Activated T-helper 1 cell treated with anti-CD3 and anti-CD28 coated beads, Interleukin-12 subunit alpha, Interleukin-12 subunit beta, Interleukin-2, Interleukin-4 antibody, amounts not matched to agents 30 ng/mL and 10 ng/mL and 1 ng/mL, durations not matched to agents 14 hours and 24 hours and 36 hours (primary cell): ENCODE data around the gene BCL2. TPM values are rescaled to one million over a fixed set of nuclear protein-coding genes. Genes with fewer than 3 reads are reported as not detected.
A peak's percentile ranks its signal among the peaks of the same experiment; 100 is the strongest.

Source experiments
- DNase-seq: peaks from one replicate; pipeline ENCODE4 v3.0.0; 2021; ENCODE audit warnings: low spot score
- H3K27ac Mint-ChIP-seq: one replicate; pipeline ENCODE4 v1.8.0; 2021; ENCODE audit warnings: mild to moderate bottlenecking, mixed read lengths
- H3K27me3 Mint-ChIP-seq: one replicate; pipeline ENCODE4 v1.8.0; 2022; ENCODE audit warnings: mild to moderate bottlenecking, moderate library complexity, mixed read lengths; ENCODE audit not compliant: insufficient read depth
- H3K36me3 Mint-ChIP-seq: one replicate; pipeline ENCODE4 v1.8.0; 2021; ENCODE audit warnings: low read depth, mixed read lengths
- H3K4me1 Mint-ChIP-seq: one replicate; pipeline ENCODE4 v1.8.0; 2021; ENCODE audit warnings: low read depth, mixed read lengths
- H3K4me3 Mint-ChIP-seq: one replicate; pipeline ENCODE4 v1.8.0; 2021; ENCODE audit warnings: mild to moderate bottlenecking, moderate library complexity, mixed read lengths
- H3K9me3 Mint-ChIP-seq: one replicate; pipeline ENCODE4 v1.8.0; 2021; ENCODE audit warnings: mixed read lengths
- intact Hi-C: fragments of 100-400 bp; cut with micrococcal nuclease; formaldehyde crosslinking; loops from one replicate; pipeline ENCODE4 v1.15.1; 2024
- total RNA-seq: library from RNA; stranded (reverse); gene quantifications from 2 replicates; pipeline ENCODE4 v1.2.3, GENCODE V29; 2022

BCL2 gene
- total RNA-seq, 1 donor from 2014 or later = 97.1 TPM

DNA sequence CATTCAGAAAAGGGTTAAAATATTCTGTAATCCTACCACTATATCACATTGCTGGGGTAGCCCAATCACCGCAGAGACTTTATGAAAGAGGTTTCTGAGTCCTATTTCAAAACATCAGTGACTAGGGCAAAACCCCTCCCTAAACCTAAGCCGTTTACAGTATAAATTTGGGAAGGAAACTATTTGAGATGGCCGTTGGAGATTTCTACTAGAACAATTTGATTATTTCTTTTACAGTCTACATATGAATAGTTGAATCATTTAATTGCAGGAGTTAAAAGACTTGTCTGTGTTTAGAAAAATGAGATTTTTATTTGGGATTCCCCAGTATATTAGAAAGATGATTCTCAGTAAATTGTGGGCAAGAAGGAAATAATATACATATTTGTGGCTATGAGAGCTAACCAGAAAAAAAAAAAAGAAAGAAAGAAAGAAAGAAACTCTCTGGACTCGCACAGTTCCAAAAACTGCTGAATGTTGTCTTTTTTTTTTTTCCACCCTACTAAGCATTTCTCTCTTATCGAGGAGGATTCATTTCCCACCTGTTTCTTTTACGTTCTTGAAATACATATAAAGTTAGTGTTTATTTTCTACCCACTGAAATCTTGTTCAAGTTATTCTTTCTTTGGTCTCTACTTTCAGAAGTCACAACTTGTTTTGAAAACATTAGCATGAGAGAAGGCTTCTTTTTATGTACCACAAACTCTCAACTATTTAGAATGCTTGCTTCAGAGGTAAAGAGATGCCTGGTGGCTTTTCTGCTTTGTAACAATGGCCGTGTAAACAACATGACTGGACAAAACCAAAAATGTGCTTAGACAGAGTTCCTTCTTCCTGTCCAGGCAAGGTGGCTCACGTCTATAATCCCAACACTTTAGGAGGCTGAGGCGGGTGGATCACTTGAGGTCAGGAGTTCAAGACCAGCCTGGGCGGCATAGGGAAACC is 65.9 kb downstream of the BCL2 start:
- no peak for DNase-seq
- Mint-ChIP-seq H3K4me3 (no peak overlapping the region), H3K36me3 (peaks cover 53% of the 10 kb centered on the region), H3K9me3 (no peaks in the 10 kb centered on the region), H3K4me1 (peaks cover 78% of the 10 kb centered on the region), H3K27me3 (no peaks in the 10 kb centered on the region), H3K27ac (peak overlapping the region; percentile 79)
- intact Hi-C loops = loop anchor here (1.0 to 5.0 kb wide), 7 partner anchors 19 to 92 kb away; no protein-coding TSS in a partner anchor

DNA sequence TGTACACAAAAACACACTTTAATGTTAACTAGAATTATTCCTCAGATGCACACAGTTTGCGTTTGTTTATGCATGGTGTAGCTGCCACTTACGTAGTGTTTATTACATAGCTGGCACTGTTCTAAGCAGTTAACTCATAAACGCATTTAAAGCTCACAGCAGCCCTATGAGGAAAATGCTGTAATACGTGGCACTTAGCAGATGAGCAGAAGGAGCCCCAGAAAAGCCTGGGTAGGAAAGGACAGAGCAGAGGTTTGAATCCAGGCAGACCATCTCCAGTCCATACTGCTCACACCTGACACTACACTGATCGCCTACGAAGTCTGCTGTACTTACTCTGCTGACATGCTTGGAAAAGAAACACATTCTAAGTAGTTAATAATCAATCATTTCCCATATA is 66.6 kb downstream of the BCL2 start:
- intact Hi-C loops = loop anchor here (1.0 to 5.0 kb wide), 4 partner anchors 36 to 92 kb away; no protein-coding TSS in a partner anchor
- Mint-ChIP-seq H3K4me1 (peaks cover 80% of the 10 kb centered on the region), H3K9me3 (no peaks in the 10 kb centered on the region), H3K27me3 (no peaks in the 10 kb centered on the region), H3K27ac (no peak overlapping the region), H3K4me3 (no peak overlapping the region), H3K36me3 (peaks cover 52% of the 10 kb centered on the region)
- no peak for DNase-seq

DNA sequence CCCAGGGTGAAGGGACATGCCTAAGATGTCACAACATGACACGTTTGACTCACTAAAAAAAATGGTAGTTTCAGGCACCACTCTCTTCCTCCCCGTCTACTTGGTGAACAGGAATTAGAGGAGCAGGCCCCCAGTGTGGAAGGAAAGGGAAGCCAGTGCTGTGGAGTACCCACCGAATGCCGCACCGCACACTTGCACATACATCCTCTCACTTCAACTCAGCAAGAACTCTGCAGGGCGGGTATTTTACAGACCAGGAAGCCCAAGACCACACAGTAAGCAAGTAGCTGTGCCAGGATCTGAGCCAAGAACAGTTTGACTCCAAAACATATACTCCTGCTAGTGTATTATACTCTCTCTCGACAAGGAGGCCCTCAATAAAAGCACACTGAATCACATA is 69.8 kb downstream of the BCL2 start:
- no peak for DNase-seq

DNA sequence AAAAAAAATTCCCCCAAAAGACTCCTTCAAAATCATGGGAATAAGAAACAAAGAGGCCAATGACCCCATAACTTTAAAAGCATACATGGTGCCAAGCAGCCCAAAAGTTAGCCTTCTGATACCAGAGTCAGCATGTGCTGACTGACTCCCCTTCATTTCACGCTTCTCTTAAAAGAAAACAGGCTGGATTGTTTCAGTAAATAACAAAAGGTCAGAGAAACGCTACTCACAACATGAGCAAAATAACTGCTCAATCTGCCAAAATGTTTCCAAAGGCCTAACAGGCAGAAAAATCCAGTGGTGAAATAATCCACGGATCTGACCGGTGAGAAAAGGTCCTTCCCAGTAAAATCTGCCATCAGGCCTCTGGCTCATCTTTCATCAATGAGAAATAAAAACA is 71.6 kb downstream of the BCL2 start:
- H3K27ac Mint-ChIP-seq = no peak overlapping the region
- no peaks in the 10 kb centered on the region for H3K9me3 Mint-ChIP-seq
- H3K4me1 Mint-ChIP-seq = peaks cover 59% of the 10 kb centered on the region
- peaks cover 37% of the 10 kb centered on the region for H3K36me3 Mint-ChIP-seq
- intact Hi-C loops = no loop called here
- H3K4me3 Mint-ChIP-seq = no peak overlapping the region
- H3K27me3 Mint-ChIP-seq = no peaks in the 10 kb centered on the region
- no peak for DNase-seq

More for the DNA sequence above, 69.8 kb downstream of the BCL2 start:
- Mint-ChIP-seq H3K36me3 (peaks cover 47% of the 10 kb centered on the region), H3K9me3 (no peaks in the 10 kb centered on the region), H3K27me3 (no peaks in the 10 kb centered on the region), H3K4me3 (no peak overlapping the region), H3K4me1 (peaks cover 66% of the 10 kb centered on the region), H3K27ac (peak overlapping the region; percentile 27)
- intact Hi-C loops = loop anchor here (5.0 kb wide), 2 partner anchors 32 to 47 kb away; no protein-coding TSS in a partner anchor

DNA sequence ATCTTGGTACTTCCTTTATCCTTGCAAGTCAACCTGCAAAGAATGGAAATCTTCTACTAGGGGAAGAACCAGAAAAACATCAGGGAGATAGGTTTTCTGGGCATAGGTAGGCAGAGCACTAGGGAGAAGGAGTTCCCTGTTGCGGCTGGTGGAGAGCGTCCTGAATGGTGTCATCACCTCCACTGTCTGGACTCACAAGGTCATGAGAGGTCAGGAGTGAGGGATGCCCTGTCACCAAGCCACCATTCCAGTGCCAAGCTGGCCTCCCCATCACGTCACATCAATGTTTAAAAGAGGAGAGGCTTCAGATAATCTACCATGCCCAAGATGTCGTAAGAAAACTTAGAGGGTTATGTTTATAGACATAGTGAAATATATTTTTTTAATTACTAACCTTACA is 72.1 kb downstream of the BCL2 start:
- Mint-ChIP-seq H3K4me3 (no peak overlapping the region), H3K27ac (no peak overlapping the region), H3K36me3 (peaks cover 36% of the 10 kb centered on the region), H3K4me1 (peaks cover 59% of the 10 kb centered on the region), H3K9me3 (no peaks in the 10 kb centered on the region), H3K27me3 (no peaks in the 10 kb centered on the region)
- intact Hi-C loops = no loop called here
- DNase-seq = no peak

DNA sequence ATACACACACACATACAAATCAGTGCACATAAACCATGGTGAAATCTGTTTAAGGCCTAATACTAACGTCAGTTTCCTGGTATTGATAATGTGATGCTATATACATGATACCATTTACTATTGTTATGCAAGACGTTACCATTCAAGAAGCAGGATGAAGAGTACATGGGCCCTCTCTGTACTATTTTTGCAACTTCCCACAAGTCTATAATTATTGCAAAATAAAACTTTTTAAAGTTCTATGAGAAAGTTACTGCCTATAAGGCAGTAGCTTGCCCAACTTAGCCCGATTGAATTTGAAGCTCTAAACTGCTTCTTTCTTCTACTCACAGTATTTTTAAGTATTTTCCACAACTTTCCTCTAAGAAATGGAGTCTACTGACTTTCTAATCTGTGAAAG is 74.0 kb downstream of the BCL2 start:
- no peak overlapping the region for H3K27ac Mint-ChIP-seq
- intact Hi-C loops = no loop called here
- peaks cover 48% of the 10 kb centered on the region for H3K36me3 Mint-ChIP-seq
- no peaks in the 10 kb centered on the region for H3K27me3 Mint-ChIP-seq
- H3K4me3 Mint-ChIP-seq = no peak overlapping the region
- no peak for DNase-seq
- no peaks in the 10 kb centered on the region for H3K9me3 Mint-ChIP-seq
- H3K4me1 Mint-ChIP-seq = peaks cover 67% of the 10 kb centered on the region

DNA sequence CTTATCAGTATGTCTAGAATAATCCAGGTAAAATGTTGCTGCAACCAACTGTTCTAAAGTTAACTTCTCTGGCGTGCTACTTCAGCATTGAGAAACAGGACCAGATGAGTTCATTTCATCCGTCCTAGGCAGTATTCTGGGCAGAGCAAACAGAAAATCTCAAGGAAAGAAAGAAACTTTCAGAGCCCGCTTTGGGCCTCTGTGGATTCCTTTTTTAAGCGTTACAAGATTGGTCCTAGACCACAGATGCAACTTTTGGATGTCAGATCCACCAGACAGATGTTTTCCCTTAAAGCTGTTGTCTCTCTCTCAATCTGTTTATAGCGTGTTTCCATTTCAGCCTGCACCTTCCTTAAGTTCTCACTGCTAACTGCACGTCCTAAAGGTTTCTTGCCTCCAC is 75.0 kb downstream of the BCL2 start:
- Mint-ChIP-seq H3K36me3 (peaks cover 51% of the 10 kb centered on the region), H3K4me1 (peaks cover 62% of the 10 kb centered on the region)

DNA sequence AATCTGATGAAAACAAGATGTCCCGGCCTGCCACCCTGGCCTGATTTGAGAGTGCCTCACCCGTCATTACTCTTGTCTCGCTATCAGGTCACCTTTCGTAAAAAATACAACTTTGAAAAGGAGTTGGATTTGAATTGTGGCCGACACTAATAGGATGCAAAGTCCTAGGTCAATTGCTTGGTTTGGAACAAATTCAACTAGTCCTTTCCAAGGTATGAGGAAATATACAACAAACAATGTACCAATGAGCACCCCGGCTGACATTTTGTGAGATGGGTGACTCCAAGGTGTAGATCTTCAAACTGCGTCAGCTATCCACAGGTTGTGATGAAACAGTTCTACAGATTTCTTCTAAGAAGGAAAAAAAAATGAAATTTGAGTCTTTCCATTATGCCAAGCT is 77.8 kb downstream of the BCL2 start:
- intact Hi-C loops = no loop called here
- no peak for DNase-seq
- Mint-ChIP-seq H3K4me1 (peaks cover 61% of the 10 kb centered on the region), H3K9me3 (no peaks in the 10 kb centered on the region), H3K27me3 (no peaks in the 10 kb centered on the region), H3K36me3 (peaks cover 51% of the 10 kb centered on the region), H3K4me3 (no peak overlapping the region), H3K27ac (no peak overlapping the region)

More for the DNA sequence above, 75.0 kb downstream of the BCL2 start:
- H3K4me3 Mint-ChIP-seq = no peak overlapping the region
- no peaks in the 10 kb centered on the region for H3K9me3 Mint-ChIP-seq
- no peak overlapping the region for H3K27ac Mint-ChIP-seq
- H3K27me3 Mint-ChIP-seq = no peaks in the 10 kb centered on the region
- no peak for DNase-seq
- intact Hi-C loops = no loop called here

DNA sequence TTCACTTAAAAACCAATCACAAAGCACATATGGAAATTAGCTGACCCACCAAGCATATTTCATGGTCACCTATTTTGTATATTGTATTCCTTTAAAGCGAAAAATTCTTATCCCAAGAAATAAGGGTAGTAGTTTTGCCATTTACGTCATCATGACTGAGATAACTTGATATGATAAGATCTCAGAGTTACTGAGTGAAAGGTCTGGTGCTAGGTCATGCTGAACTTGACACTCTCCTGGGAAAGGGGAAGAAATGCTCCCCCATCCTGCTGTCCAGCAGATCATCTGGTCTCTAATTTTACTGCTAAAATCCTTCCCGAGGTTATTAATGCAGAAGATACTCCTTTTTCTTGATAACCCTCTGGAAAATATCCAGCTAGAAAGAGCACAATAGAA is 78.3 kb downstream of the BCL2 start:
- Mint-ChIP-seq H3K4me1 (peaks cover 62% of the 10 kb centered on the region), H3K36me3 (peaks cover 52% of the 10 kb centered on the region), H3K4me3 (no peak overlapping the region), H3K27me3 (no peaks in the 10 kb centered on the region), H3K9me3 (peaks cover 2% of the 10 kb centered on the region), H3K27ac (no peak overlapping the region)
- intact Hi-C loops = no loop called here
- DNase-seq = no peak

DNA sequence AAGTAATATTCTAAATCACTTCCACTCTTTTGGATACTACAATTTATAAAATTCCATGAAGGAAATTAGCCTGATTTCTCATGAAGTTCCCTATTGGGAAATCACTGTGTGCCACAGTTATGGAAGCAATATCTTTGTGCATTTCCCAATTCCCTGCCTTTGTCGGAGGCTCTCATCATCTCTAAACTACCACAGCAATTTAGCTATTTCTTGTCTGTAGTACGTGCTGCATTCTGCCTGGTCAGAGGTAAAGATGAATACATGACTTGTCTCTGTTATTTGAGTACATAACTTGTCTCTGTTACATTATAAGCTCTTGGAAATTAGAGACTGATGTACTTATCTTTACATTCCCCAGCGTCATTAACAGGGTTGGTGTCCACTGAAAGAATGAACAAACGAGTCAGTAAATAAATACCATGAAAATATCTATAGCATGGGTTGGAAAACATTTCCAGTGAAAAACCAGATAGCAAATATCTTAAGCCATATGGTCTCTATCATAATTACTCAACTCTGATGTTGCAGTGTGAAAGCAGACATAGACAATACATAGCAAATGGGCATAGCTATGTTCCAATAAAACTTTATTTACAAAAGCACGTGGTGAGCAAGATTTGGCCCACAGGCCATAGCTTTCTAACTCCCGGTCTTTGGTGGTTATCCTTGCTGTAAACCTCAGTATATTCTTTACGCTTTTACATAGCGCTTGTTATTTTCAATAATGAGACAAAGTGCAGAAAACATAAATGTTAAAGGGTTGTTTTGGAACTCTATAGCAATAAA is 78.8 kb downstream of the BCL2 start:
- intact Hi-C loops = no loop called here
- peaks cover 67% of the 10 kb centered on the region for H3K4me1 Mint-ChIP-seq
- H3K27ac Mint-ChIP-seq = no peak overlapping the region
- H3K27me3 Mint-ChIP-seq = no peaks in the 10 kb centered on the region
- H3K4me3 Mint-ChIP-seq = no peak overlapping the region
- H3K9me3 Mint-ChIP-seq = peaks cover 6% of the 10 kb centered on the region
- DNase-seq = no peak
- H3K36me3 Mint-ChIP-seq = peaks cover 58% of the 10 kb centered on the region

DNA sequence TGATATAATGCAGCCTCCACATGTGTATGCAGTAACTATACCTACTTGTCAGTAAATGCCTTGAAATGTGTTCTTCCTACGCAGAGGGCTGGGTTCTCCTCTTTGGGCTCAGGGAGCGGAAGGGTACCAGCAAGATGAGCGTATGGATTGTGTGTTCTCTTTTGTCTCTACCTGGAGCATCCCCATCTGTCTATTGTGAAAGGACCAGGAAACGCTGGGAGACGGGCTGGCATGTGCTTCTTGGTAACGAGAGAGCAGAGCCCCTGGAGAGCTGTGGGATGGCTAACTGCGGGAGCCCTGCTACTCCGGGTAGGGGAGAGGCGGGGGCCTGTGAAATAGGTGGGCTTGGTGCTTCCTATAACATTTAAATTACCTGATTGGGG is 80.9 kb downstream of the BCL2 start:
- Mint-ChIP-seq H3K9me3 (peaks cover 17% of the 10 kb centered on the region), H3K27me3 (no peaks in the 10 kb centered on the region), H3K27ac (no peak overlapping the region)

DNA sequence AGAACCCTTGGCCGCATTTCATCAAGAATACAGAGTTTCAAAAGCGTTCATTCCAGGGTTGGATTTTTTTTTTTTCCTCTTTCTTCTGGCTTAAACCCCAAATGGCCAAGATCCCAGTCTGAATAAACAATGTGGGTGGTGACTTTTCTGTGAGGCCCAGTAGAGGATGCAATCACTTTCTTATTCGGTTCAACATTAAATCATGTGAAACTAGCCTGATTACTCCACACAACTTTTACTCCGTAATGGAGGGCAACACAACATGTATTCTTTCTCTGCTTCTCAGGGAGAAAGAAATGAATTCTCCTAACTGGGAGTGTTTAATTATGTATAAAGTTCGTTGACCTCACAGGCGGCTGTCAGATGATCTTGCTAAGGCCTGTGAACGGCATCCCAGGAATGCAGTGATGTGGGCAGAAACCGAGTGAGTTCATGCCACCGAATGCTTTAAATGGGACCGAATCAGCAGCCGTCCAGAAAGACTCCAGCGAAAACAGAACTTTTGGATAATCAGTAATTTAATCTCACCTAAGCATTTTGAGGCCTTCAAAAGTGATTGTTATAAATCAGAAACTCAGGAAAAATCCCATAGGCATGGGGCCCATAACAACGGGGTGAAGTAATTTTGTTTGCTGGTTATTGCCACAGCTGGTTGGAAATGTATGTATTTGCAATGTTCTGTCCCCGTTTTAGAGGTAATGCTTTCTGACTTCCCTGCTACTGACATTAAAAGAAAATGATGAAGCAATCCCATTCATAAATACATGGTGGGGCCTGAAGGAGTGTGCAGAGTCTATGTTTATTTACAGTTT is 81.5 kb downstream of the BCL2 start:
- DNase-seq = no peak
- Mint-ChIP-seq H3K27ac (no peak overlapping the region), H3K9me3 (peaks cover 17% of the 10 kb centered on the region), H3K4me3 (no peak overlapping the region), H3K27me3 (no peaks in the 10 kb centered on the region), H3K4me1 (peaks cover 74% of the 10 kb centered on the region), H3K36me3 (peaks cover 61% of the 10 kb centered on the region)
- intact Hi-C loops = no loop called here

More for the DNA sequence above, 80.9 kb downstream of the BCL2 start:
- Mint-ChIP-seq H3K36me3 (peaks cover 61% of the 10 kb centered on the region), H3K4me3 (no peak overlapping the region), H3K4me1 (peaks cover 71% of the 10 kb centered on the region)
- intact Hi-C loops = no loop called here
- no peak for DNase-seq
